Measurements from ENCODE around the gene BCAS3.

DNA sequence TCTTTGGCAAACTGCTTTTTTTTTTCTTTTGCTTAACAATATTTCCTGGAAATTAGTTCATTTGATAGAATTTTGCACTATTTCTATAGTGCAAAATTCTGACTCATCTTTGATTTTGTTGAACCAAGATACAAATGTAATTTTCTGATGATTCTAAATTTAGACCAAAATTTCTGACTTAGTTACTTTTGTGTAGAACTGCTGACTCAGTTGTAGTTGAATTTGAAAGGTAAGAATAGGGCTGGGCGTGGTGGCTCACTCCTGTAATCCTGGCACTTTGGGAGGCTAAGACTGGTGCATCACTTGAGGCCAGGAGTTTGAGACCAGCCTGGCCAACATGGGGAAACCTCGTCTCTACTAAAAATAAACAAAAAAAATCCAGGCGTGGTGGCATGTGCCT is 223.0 kb downstream of the BCAS3 start:
- no peak for TF ChIP-seq TAF1 (IDR thresholded peaks at IDR 0.05; ENCODE audit: low read depth)
- TF ChIP-seq EP300 (IDR thresholded peaks at IDR 0.05; ENCODE audit: borderline replicate concordance): no peak
- no peak for TF ChIP-seq USF1 (IDR thresholded peaks at IDR 0.05)
- TF ChIP-seq YY1 (IDR thresholded peaks at IDR 0.05; ENCODE audit: low read depth): no peak
- TF ChIP-seq FOXM1 (IDR thresholded peaks at IDR 0.05; ENCODE audit: borderline replicate concordance, low read depth): no peak
- no peak for TF ChIP-seq EGR1 (IDR thresholded peaks at IDR 0.05)
- TF ChIP-seq, protein P1, sequence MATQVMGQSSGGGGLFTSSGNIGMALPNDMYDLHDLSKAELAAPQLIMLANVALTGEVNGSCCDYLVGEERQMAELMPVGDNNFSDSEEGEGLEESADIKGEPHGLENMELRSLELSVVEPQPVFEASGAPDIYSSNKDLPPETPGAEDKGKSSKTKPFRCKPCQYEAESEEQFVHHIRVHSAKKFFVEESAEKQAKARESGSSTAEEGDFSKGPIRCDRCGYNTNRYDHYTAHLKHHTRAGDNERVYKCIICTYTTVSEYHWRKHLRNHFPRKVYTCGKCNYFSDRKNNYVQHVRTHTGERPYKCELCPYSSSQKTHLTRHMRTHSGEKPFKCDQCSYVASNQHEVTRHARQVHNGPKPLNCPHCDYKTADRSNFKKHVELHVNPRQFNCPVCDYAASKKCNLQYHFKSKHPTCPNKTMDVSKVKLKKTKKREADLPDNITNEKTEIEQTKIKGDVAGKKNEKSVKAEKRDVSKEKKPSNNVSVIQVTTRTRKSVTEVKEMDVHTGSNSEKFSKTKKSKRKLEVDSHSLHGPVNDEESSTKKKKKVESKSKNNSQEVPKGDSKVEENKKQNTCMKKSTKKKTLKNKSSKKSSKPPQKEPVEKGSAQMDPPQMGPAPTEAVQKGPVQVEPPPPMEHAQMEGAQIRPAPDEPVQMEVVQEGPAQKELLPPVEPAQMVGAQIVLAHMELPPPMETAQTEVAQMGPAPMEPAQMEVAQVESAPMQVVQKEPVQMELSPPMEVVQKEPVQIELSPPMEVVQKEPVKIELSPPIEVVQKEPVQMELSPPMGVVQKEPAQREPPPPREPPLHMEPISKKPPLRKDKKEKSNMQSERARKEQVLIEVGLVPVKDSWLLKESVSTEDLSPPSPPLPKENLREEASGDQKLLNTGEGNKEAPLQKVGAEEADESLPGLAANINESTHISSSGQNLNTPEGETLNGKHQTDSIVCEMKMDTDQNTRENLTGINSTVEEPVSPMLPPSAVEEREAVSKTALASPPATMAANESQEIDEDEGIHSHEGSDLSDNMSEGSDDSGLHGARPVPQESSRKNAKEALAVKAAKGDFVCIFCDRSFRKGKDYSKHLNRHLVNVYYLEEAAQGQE (IDR thresholded peaks at IDR 0.05; ENCODE audit: low read depth): no peak

Measured in Ishikawa (cell line).